Measurements from ENCODE around the gene ZCCHC10.
"Not testable (repeated sequence)": the region's sequence is repeated elsewhere in the genome, so short reads cannot be mapped to it uniquely, and the experiment has no call there.

- TF ChIP-seq CTCF, POLR2AphosphoS5, POLR2A, EP300 (IDR thresholded peaks at IDR 0.05): not testable (repeated sequence)
Measured at GRCh38 chr5:132982971-132983370, 43.4 kb downstream of the ZCCHC10 start.

Data from upper lobe of left lung (tissue), 4 donors.